B cell (primary cell): Measurements from ENCODE around the gene PLA2G4F. TPM values are rescaled to one million over a fixed set of nuclear protein-coding genes. Genes with fewer than 3 reads are reported as not detected.

Experiments
- ATAC-seq: fragments of 200-7000 bp; cut with Tn5 transposase; one replicate; pipeline ENCODE4 v1.10.0; 2021; ENCODE audit warnings: low read depth, mild to moderate bottlenecking, moderate number of reproducible peaks, moderate library complexity
- CTCF ChIA-PET: fragments of 350-600 bp; sonication (Branson Sonifier 250); formaldehyde crosslinking; loops from one replicate; lab custom pipeline; 2021; ENCODE audit warnings: antibody characterized with exemption, inconsistent platforms; lab: Charles Lee
- POLR2A ChIA-PET: fragments of 350-600 bp; sonication (Branson Sonifier 250); formaldehyde crosslinking; loops from one replicate; lab custom pipeline; 2021; ENCODE audit warnings: antibody characterized with exemption; lab: Charles Lee
- DNase-seq: peaks from one replicate; pipeline ENCODE4 v3.0.0; 2013
- H2AFZ ChIP-seq: 2 replicates; pipeline ENCODE4 v1.6.1; 2012; ENCODE audit warnings: mild to moderate bottlenecking, low read depth, low read length; ENCODE audit not compliant: insufficient read depth, poor library complexity, severe bottlenecking
- H3K27ac ChIP-seq, 2 donors: 1 replicate in 1 of 2; 2 replicates in 1 of 2; pipeline ENCODE4 v1.5.1; 2012 to 2013; ENCODE audit warnings: low read length in 2 of 2, mild to moderate bottlenecking in 2 of 2, moderate library complexity in 1 of 2
- H3K27me3 ChIP-seq, 4 experiments: fragments of 200-600 bp in 1 of 4; sonication (generic) in 1 of 4; replicated peaks in 1 of 4; 1 replicate in 2 of 4; 2 replicates in 2 of 4; pipeline versions ENCODE4 v1.6.1 to v1.7.0; 2013 to 2016; ENCODE audit warnings: low read length in 3 of 4, mild to moderate bottlenecking in 2 of 4, mixed read lengths in 1 of 4, moderate library complexity in 1 of 4; ENCODE audit not compliant: insufficient read depth in 4 of 4, control insufficient read depth in 3 of 4; ENCODE audit errors: control extremely low read depth in 1 of 4
- H3K36me3 ChIP-seq, 2 experiments: replicated peaks in 1 of 2; 1 replicate in 1 of 2; 2 replicates in 1 of 2; pipeline versions ENCODE4 v1.6.1 to v1.7.1; 2013; ENCODE audit warnings: low read length in 1 of 2; ENCODE audit not compliant: insufficient read depth in 2 of 2, control insufficient read depth in 1 of 2; ENCODE audit errors: control extremely low read depth in 1 of 2, extremely low read depth in 1 of 2
- H3K4me1 ChIP-seq, 2 donors: fragments of 200-600 bp in 1 of 2; sonication (generic) in 1 of 2; 1 replicate in 1 of 2; 2 replicates in 1 of 2; pipeline versions ENCODE4 v1.5.1 to v1.6.1; 2013 to 2017; ENCODE audit warnings: low read length in 2 of 2; ENCODE audit not compliant: control insufficient read depth in 2 of 2, insufficient read depth in 2 of 2
- H3K4me2 ChIP-seq: replicated peaks from 2 replicates; pipeline ENCODE3; 2012; ENCODE audit warnings: mild to moderate bottlenecking, low read depth, low read length; ENCODE audit not compliant: poor library complexity, severe bottlenecking
- H3K4me3 ChIP-seq, 5 experiments: fragments of 200-600 bp in 1 of 5; sonication (generic) in 1 of 5; 1 replicate in 3 of 5; 2 replicates in 2 of 5; pipeline versions ENCODE4 v1.5.1 to v1.7.0; 2011 to 2016; ENCODE audit warnings: low read length in 4 of 5, mild to moderate bottlenecking in 4 of 5, low read depth in 2 of 5, control low read depth in 1 of 5, moderate library complexity in 1 of 5; ENCODE audit not compliant: insufficient read depth in 1 of 5; ENCODE audit errors: control extremely low read depth in 1 of 5, extremely low read depth in 1 of 5
- H3K79me2 ChIP-seq: fragments of 200-600 bp; sonication (generic); one replicate; pipeline ENCODE4 v1.6.0; 2016; ENCODE audit warnings: low read length; ENCODE audit not compliant: control insufficient read depth, insufficient read depth
- H3K9ac ChIP-seq: fragments of 200-600 bp; sonication (generic); 2 replicates; pipeline ENCODE4 v1.6.1; 2017; ENCODE audit warnings: mild to moderate bottlenecking, low read length, moderate library complexity
- H3K9me3 ChIP-seq, 3 donors: one replicate each; pipeline versions ENCODE4 v1.6.1 to v1.7.1; 2013; ENCODE audit warnings: low read length in 2 of 3; ENCODE audit not compliant: control insufficient read depth in 2 of 3, insufficient read depth in 1 of 3; ENCODE audit errors: control extremely low read depth in 1 of 3
- H4K20me1 ChIP-seq: 2 replicates; pipeline ENCODE4 v1.6.0; 2012; ENCODE audit warnings: mild to moderate bottlenecking, low read length; ENCODE audit not compliant: insufficient read depth, control insufficient read depth, poor library complexity, severe bottlenecking
- H3K27ac Mint-ChIP-seq: one replicate; pipeline ENCODE4 v1.8.0; 2021; ENCODE audit warnings: mixed read lengths
- H3K27me3 Mint-ChIP-seq: one replicate; pipeline ENCODE4 v1.8.0; 2021; ENCODE audit warnings: mixed read lengths
- H3K4me1 Mint-ChIP-seq: one replicate; pipeline ENCODE4 v1.8.0; 2021; ENCODE audit warnings: mixed read lengths
- H3K4me3 Mint-ChIP-seq: one replicate; pipeline ENCODE4 v1.8.0; 2021; ENCODE audit warnings: mixed read lengths
- H3K9me3 Mint-ChIP-seq: one replicate; pipeline ENCODE4 v1.8.0; 2022; ENCODE audit warnings: mixed read lengths; ENCODE audit not compliant: insufficient read depth
- CTCF ChIP-seq: fragments of 200-600 bp; IDR thresholded peaks from one replicate; pipeline ENCODE4 v1.8.0; 2022; ENCODE audit warnings: antibody characterized with exemption, mild to moderate bottlenecking
- EZH2 ChIP-seq: IDR thresholded peaks from 2 replicates; pipeline ENCODE4 v1.6.1; 2012; ENCODE audit warnings: borderline replicate concordance, low read depth, mild to moderate bottlenecking, moderate library complexity, low read length; ENCODE audit not compliant: insufficient read depth, poor library complexity, severe bottlenecking
- WGBS: methylation state at CpG from one replicate; pipeline ENCODE4 v1.1.5; 2013; ENCODE audit warnings: missing lambda C conversion rate; ENCODE audit not compliant: insufficient coverage; 5-methylcytosine and 5-hydroxymethylcytosine counted together
- intact Hi-C: fragments of 100-400 bp; cut with micrococcal nuclease; formaldehyde crosslinking; loops from one replicate; pipeline ENCODE4 v1.10.0; 2022
- polyA plus RNA-seq: library from polyadenylated mRNA; depleted of rRNA; stranded (reverse); fragments of >200 nt; gene quantifications from 2 replicates; pipeline ENCODE4 v1.2.3, GENCODE V29; 2012
- total RNA-seq, 2 donors: library from RNA; stranded (reverse); fragments of 120-200 nt in 1 of 2; gene quantifications; 1 replicate in 1 of 2; 2 replicates in 1 of 2; pipeline versions ENCODE4 v1.2.3 to v1.2.4, GENCODE V29; 2013 to 2022

The PLA2G4F gene
- total and polyA plus RNA-seq, 2 donors (not counting 1 experiment from before 2014, with no cell fraction given): not detected

GRCh38 chr15:42157381-42157780, 945 bp upstream of the PLA2G4F start:
- TF ChIP-seq EZH2: no peak
- no peak for TF ChIP-seq CTCF
- Histone ChIP-seq H3K9ac (no peak overlapping the region), H3K9me3 (no peaks in the 10 kb centered on the region), H3K27me3 (no peaks in the 10 kb centered on the region), H2AFZ (no peak overlapping the region), H4K20me1 (no peaks in the 10 kb centered on the region), H3K4me1 (no peaks in the 10 kb centered on the region), H3K36me3 (peaks cover 0 to 34% of the 10 kb centered on the region in 2 experiments), H3K4me2 (no peak overlapping the region), H3K79me2 (no peaks in the 10 kb centered on the region), H3K27ac (no peak overlapping the region), H3K4me3 (no peak overlapping the region)
- CTCF ChIA-PET: no interaction called here
- DNase-seq (no peak), ATAC-seq (no peak)
- Mint-ChIP-seq H3K27ac (no peak overlapping the region), H3K27me3 (no peaks in the 10 kb centered on the region), H3K4me3 (no peak overlapping the region), H3K4me1 (no peaks in the 10 kb centered on the region), H3K9me3 (no peaks in the 10 kb centered on the region)
- 97% methylated on average over 8 of the region's 8 CpGs for WGBS
- intact Hi-C loops: no loop called here
- POLR2A ChIA-PET: no interaction called here

- H3K27me3 Mint-ChIP-seq: no peaks in the 10 kb centered on the region
- intact Hi-C loops: no loop called here
These were observed 742 bp downstream of the PLA2G4F start for GRCh38 chr15:42155546-42156242.

More at GRCh38 chr15:42155546-42156242, 742 bp downstream of the PLA2G4F start:
- POLR2A ChIA-PET: no interaction called here
- Histone ChIP-seq H4K20me1 (no peaks in the 10 kb centered on the region), H3K27ac (no peak overlapping the region), H3K4me1 (no peaks in the 10 kb centered on the region), H3K79me2 (no peaks in the 10 kb centered on the region), H3K9ac (no peak overlapping the region), H3K9me3 (no peaks in the 10 kb centered on the region), H3K36me3 (peaks cover 0 to 18% of the 10 kb centered on the region in 2 experiments), H2AFZ (no peak overlapping the region), H3K27me3 (no peaks in the 10 kb centered on the region), H3K4me3 (no peak overlapping the region), H3K4me2 (no peak overlapping the region)
- ATAC-seq: no peak
- Mint-ChIP-seq H3K9me3 (no peaks in the 10 kb centered on the region), H3K4me1 (no peaks in the 10 kb centered on the region), H3K27ac (no peak overlapping the region), H3K4me3 (no peak overlapping the region)
- WGBS: 94% methylated on average over 15 of the region's 27 CpGs
- DNase-seq: no peak
- CTCF ChIA-PET: no interaction called here
- TF ChIP-seq EZH2 (no peak), CTCF (no peak)
